HFF-Myc (cell line): ENCODE data around the gene CFAP100.
A peak's percentile ranks its signal among the peaks of the same experiment; 100 is the strongest.

Experiments used
- DNase-seq: peaks from one replicate; pipeline ENCODE4 v3.0.0-alpha.2; 2011; ENCODE audit warnings: low read depth; ENCODE audit errors: extremely low read depth
- H3K4me3 ChIP-seq: replicated peaks from 2 replicates; pipeline ENCODE4 v1.5.1; 2011; ENCODE audit warnings: low read depth, mild to moderate bottlenecking, control low read depth, low read length
- TF ChIP-seq, protein P1 (sequence below): IDR thresholded peaks from 2 replicates; pipeline ENCODE4 v1.5.1; 2012; ENCODE audit warnings: mild to moderate bottlenecking, low read depth, low read length, control low read depth; ENCODE audit errors: missing control alignments

CFAP100 gene

DNA sequence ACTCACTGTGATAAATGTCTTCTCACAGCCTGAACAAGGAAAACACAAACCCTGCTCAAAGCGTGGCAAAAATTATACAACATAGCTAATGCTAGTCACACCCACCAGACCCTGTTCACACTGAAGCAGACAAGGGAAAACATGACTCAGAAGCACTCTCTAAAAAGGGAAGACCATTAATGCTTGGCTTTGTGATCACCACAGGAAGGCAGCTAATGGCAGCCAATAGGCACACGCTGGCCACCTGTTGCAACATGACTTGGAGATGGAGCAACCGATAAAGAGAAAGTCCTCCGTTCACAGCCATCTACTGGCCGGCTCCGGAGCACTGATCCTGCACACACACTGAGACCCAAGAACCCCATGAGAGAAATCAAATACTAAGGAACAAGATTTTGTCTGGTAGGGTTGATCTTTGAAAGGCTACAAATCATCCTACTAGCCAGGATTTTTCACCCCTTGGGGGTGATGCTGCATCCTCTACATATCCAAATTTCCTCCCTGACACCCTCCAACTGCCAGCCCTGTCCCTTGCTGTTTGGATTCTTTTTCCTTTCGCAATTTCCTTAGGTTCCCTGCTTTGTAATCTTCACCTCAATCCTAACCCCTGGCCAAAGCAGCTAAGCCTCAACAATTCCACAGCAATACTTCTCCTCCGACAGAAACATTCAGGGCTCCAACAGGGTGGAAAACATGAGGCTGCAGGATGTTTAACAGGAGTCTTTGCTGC, 77.7 kb downstream of the CFAP100 start:
- TF ChIP-seq, protein P1, sequence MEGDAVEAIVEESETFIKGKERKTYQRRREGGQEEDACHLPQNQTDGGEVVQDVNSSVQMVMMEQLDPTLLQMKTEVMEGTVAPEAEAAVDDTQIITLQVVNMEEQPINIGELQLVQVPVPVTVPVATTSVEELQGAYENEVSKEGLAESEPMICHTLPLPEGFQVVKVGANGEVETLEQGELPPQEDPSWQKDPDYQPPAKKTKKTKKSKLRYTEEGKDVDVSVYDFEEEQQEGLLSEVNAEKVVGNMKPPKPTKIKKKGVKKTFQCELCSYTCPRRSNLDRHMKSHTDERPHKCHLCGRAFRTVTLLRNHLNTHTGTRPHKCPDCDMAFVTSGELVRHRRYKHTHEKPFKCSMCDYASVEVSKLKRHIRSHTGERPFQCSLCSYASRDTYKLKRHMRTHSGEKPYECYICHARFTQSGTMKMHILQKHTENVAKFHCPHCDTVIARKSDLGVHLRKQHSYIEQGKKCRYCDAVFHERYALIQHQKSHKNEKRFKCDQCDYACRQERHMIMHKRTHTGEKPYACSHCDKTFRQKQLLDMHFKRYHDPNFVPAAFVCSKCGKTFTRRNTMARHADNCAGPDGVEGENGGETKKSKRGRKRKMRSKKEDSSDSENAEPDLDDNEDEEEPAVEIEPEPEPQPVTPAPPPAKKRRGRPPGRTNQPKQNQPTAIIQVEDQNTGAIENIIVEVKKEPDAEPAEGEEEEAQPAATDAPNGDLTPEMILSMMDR, result no peak

DNA sequence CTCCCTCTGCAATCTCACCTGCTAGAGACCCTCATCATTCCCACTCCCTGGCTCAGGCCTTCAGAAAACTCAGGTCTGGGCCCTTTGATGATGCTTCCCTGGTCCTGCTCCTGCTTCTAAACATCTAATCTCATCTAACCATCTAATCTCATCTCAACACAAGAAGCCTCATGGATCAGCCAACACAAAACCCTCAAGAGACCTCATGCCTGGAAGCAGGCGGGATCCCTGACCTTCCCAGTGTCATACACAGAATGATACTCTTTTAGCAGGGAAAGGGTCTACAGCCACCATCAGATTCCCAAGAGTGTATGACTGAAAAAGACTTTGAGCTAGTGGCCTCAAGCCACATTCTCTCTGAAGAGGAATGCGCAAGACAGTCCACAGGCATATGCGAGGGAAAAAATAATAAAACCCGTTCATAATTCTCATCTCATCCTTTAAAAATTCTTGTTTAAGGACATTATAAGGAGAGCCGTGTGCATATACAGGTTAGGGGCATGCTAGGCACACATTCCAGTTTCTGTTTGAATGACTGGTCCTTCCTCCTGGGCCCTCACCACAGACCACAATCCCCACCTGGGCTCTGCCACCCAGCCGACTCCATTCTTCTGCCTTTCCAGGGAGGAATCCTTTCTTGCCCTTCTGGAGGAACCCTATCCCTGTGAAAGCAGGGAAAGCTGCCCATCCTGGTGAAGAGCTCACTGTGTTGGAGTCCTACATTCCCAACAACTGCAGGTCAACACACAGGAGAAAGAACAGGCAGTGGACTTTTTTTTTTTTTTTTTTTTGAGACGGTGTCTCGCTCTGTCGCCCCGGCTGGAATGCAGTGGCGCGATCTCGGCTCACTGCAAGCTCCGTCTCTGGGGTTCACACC, 78.8 kb downstream of the CFAP100 start:
- no peak for DNase-seq
- TF ChIP-seq, protein P1, result no peak
- H3K4me3 ChIP-seq, result peak overlapping the region; percentile 82

More for the DNA sequence above, 77.7 kb downstream of the CFAP100 start:
- H3K4me3 ChIP-seq, result peak overlapping the region; percentile 82
- DNase-seq, result peak; percentile 61

DNA sequence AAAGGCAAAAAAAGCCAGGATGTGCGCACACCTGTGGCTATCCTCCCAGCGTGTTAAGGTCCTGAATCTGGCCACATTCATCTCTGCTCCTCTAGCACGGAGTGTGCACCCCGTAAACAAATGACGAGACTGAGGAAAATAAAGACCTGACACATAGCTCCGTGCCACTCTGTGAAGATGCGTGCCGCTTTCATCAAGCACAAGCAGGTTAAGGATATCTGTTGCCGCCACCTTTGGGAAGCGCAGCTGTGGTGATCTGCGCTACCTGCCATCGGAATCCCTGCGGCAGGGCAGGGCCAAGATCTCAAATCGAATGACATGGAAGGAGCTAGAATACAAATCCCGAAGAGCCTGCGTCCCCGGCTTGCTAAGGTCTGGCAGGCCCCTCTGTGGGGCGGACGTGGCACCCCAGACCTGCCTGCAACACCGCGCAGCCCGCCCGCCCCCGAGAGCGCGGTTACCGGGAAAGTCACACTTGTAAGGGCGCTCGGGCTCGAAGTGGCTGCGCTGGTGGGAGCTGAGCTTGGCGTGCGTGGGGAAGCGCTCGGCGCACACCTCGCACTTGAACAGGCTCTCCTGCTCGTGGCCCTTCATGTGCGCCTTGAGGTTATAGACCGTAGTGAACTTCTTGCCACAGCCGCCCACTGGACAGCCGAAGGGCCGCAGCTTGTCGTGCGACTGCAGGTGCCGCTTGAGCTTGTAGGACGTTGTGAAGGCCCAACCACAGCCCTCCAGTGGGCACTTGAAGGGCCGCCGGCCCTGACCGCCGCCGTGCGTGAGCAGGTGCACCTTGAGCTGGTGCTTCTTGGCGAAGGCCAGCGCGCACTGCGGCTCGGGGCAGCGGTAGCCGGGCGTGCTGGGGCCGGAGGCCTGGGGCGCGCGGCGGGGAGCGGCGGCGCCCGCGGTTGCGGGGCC, 80.0 kb downstream of the CFAP100 start:
- peak overlapping the region; percentile 82 for H3K4me3 ChIP-seq
- TF ChIP-seq, protein P1, result no peak
- no peak for DNase-seq

DNA sequence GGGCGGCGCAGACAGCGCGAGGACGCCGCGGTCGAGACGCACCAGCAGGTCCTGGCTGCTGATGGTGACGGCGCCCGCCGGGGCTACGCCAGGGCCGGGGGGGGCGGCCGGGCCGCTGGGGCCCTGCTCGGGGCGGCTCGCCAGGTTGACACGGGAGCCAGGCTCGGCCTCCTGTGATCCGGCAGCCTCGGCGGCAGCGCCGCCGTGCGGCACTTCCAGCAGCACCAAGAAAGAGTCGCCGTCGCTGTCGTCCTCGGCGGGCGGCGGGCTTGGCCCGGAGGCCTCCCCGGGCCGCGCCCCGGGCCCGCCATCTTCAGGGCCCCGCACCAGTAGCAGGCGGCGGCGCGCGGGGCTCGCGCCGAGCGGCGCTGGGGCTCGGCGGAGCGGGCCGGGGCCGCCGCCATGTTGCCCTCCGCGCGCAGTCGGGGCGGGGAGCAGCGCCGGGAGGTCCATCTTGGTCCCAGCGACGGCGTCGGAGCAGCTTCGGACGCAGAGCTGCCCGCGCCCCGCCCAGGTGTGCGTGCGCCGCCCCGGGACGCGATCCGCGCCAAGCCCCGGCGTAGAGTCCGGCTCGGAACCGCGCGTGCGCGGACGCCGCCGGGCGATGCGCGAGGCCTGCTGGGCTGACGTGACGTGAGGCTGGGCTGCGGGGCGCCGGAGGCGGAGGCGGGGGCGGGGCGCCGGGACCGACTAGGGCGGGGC, 80.9 kb downstream of the CFAP100 start, which contains the start of gene ZXDC:
TSS of gene ZXDC (minus strand) at position 479 of the 702 bp plus-strand sequence. CDS start at position 453, 26 bp downstream.
- H3K4me3 ChIP-seq, result peak within 1 kb of the TSS; percentile 82
- TF ChIP-seq, protein P1, result no peak
- DNase-seq, result peak; percentile 71

DNA sequence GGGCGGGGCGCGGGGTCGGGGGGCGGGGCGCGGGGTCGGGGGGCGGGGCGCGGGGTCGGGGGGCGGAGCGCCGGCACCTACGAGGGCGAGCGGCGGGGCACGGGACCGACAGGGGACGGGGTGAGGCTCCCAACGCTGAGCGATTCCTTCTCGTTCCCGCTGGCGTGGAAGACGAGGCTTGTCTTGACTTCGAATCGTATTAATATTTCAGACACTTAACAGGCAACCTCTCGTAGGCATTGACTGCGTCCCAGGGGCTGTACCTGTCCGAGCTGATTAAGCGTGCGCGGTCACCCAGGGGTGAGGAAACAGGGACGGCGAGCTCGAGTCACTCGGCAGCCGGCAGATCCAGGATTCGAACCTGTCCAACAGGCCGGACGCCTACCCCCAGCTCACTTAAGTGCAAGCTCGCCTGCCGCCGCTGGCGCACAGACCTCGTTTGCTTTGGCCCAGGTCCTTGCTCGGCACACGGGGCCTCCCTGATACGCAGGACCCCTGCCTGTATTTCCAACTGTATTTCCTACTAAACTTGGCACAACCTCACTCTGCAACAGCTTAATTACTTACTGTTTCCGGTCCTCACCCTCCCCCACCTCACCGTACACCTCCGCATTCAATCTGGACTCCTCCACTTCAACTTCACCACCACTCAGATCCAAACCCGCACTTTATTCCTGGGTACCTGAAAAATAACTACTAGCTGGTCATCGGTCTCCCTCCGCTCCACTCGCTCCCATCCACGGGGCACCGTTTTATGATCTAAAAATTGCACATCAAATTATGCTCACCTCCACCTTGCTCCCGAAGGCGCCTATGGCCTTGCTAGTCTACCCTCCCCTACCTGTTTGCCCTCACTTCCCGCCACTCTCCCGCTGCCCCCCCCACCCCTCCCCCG, 81.7 kb downstream of the CFAP100 start:
- TF ChIP-seq, protein P1, result no peak

More for the DNA sequence above, 81.7 kb downstream of the CFAP100 start:
- H3K4me3 ChIP-seq, result peak overlapping the region; percentile 49
- no peak for DNase-seq
